Karpas-422 (cell line): ENCODE data around the gene TKFC. TPM values are rescaled to one million over a fixed set of nuclear protein-coding genes. Genes with fewer than 3 reads are reported as not detected.
A peak's percentile ranks its signal among the peaks of the same experiment; 100 is the strongest.

ENCODE experiments used
- DNase-seq: peaks from one replicate; pipeline ENCODE4 v3.0.0-alpha.2; 2015
- H2AFZ ChIP-seq: fragments of 200-600 bp; sonication (generic); 2 replicates; pipeline ENCODE4 v1.6.1; 2014; ENCODE audit warnings: antibody characterized with exemption, low read length, mixed read lengths
- H3K27ac ChIP-seq: fragments of 200-600 bp; sonication (generic); 2 replicates; pipeline ENCODE4 v1.5.1; 2014; ENCODE audit warnings: mild to moderate bottlenecking, low read length, moderate library complexity
- H3K27me3 ChIP-seq: fragments of 200-600 bp; sonication (generic); 2 replicates; pipeline ENCODE4 v1.6.1; 2014; ENCODE audit warnings: low read length, mixed read lengths
- H3K36me3 ChIP-seq: fragments of 200-600 bp; sonication (generic); 2 replicates; pipeline ENCODE4 v1.6.1; 2014; ENCODE audit warnings: low read length, mixed read lengths; ENCODE audit not compliant: insufficient read depth
- H3K4me1 ChIP-seq: fragments of 200-600 bp; sonication (generic); 2 replicates; pipeline ENCODE4 v1.6.1; 2014; ENCODE audit warnings: mild to moderate bottlenecking, low read length, mixed read lengths
- H3K4me2 ChIP-seq: fragments of 200-600 bp; sonication (generic); 2 replicates; pipeline ENCODE4 v1.6.1; 2014; ENCODE audit warnings: low read length, low read depth, mild to moderate bottlenecking; ENCODE audit not compliant: poor library complexity, severe bottlenecking
- H3K4me3 ChIP-seq: fragments of 200-600 bp; sonication (generic); 2 replicates; pipeline ENCODE4 v1.5.1; 2014; ENCODE audit warnings: mild to moderate bottlenecking, antibody characterized with exemption, low read length, mixed read lengths
- H3K79me2 ChIP-seq: fragments of 200-600 bp; sonication (generic); 2 replicates; pipeline ENCODE4 v1.6.1; 2014; ENCODE audit warnings: mild to moderate bottlenecking, low read length, mixed read lengths
- H3K9ac ChIP-seq: fragments of 200-600 bp; sonication (generic); 2 replicates; pipeline ENCODE4 v1.6.0; 2014; ENCODE audit warnings: low read length
- H3K9me2 ChIP-seq: fragments of 200-600 bp; sonication (generic), shearing (Covaris generic); replicated peaks from 2 replicates; pipeline ENCODE4 v1.6.0; 2014; ENCODE audit warnings: mild to moderate bottlenecking, low read length, moderate library complexity; ENCODE audit not compliant: insufficient read depth
- H3K9me3 ChIP-seq: fragments of 300-700, 200-600 bp; sonication (generic); 2 replicates; pipeline ENCODE4 v1.6.1; 2014; ENCODE audit warnings: low read length, mixed read lengths
- H4K20me1 ChIP-seq: fragments of 200-600 bp; sonication (generic); 2 replicates; pipeline ENCODE4 v1.6.1; 2014; ENCODE audit warnings: mild to moderate bottlenecking, antibody characterized with exemption, low read length, low read depth; ENCODE audit not compliant: insufficient read depth
- total RNA-seq: library from RNA; depleted of rRNA; stranded (reverse); fragments of >200 nt; shearing (Covaris generic); gene quantifications from 2 replicates; pipeline ENCODE4 v1.2.3, GENCODE V29; 2014; ENCODE audit warnings: low replicate concordance

TKFC gene
- total RNA-seq, 1 experiment from 2014 or later, result 72.6 TPM

GRCh38 chr11:61369372-61370348 is 36.6 kb downstream of the TKFC start:
- Histone ChIP-seq H3K27me3 (no peaks in the 10 kb centered on the region), H3K79me2 (0 out of 2 replicates have a peak, but pooled peaks cover 4% of the 10 kb centered on the region), H3K4me3 (no peak overlapping the region), H3K4me2 (no peak overlapping the region), H3K27ac (no peak overlapping the region), H2AFZ (no peak overlapping the region), H3K9me3 (no peaks in the 10 kb centered on the region), H3K9me2 (no peaks in the 10 kb centered on the region), H3K4me1 (no peaks in the 10 kb centered on the region), H3K9ac (no peak overlapping the region), H4K20me1 (no peaks in the 10 kb centered on the region), H3K36me3 (peaks cover 39% of the 10 kb centered on the region)
- no peak for DNase-seq

GRCh38 chr11:61370349-61371005 is 37.4 kb downstream of the TKFC start:
- Histone ChIP-seq H3K4me1 (no peaks in the 10 kb centered on the region), H4K20me1 (no peaks in the 10 kb centered on the region), H3K36me3 (peaks cover 38% of the 10 kb centered on the region), H3K4me3 (no peak overlapping the region), H3K27ac (no peak overlapping the region), H2AFZ (no peak overlapping the region), H3K9me3 (no peaks in the 10 kb centered on the region), H3K9ac (no peak overlapping the region), H3K79me2 (0 out of 2 replicates have a peak, but pooled peaks cover 4% of the 10 kb centered on the region), H3K4me2 (no peak overlapping the region), H3K9me2 (no peaks in the 10 kb centered on the region), H3K27me3 (no peaks in the 10 kb centered on the region)
- no peak for DNase-seq

GRCh38 chr11:61372659-61373420 is 39.8 kb downstream of the TKFC start:
- Histone ChIP-seq H2AFZ (no peak overlapping the region), H3K9ac (no peak overlapping the region), H4K20me1 (no peaks in the 10 kb centered on the region), H3K9me2 (no peaks in the 10 kb centered on the region), H3K27me3 (no peaks in the 10 kb centered on the region), H3K4me1 (no peaks in the 10 kb centered on the region), H3K4me3 (no peak overlapping the region), H3K79me2 (no peaks in the 10 kb centered on the region), H3K36me3 (peaks cover 25% of the 10 kb centered on the region), H3K4me2 (no peak overlapping the region), H3K27ac (no peak overlapping the region), H3K9me3 (no peaks in the 10 kb centered on the region)
- no peak for DNase-seq

- Histone ChIP-seq H3K27me3 (no peaks in the 10 kb centered on the region), H3K4me1 (no peaks in the 10 kb centered on the region), H3K4me2 (no peak overlapping the region), H3K9ac (no peak overlapping the region), H4K20me1 (no peaks in the 10 kb centered on the region), H3K36me3 (peaks cover 4% of the 10 kb centered on the region), H3K4me3 (no peak overlapping the region), H2AFZ (no peak overlapping the region), H3K9me3 (no peaks in the 10 kb centered on the region), H3K79me2 (no peaks in the 10 kb centered on the region), H3K27ac (no peak overlapping the region), H3K9me2 (no peaks in the 10 kb centered on the region)
- no peak for DNase-seq
Measured at GRCh38 chr11:61375761-61376108, 42.7 kb downstream of the TKFC start.

- H4K20me1 ChIP-seq, result no peaks in the 10 kb centered on the region
- peaks cover 4% of the 10 kb centered on the region; the same call in 1 of the 2 replicates for H3K36me3 ChIP-seq
- DNase-seq, result no peak
- no peak overlapping the region for H3K4me2 ChIP-seq
- no peaks in the 10 kb centered on the region for H3K4me1 ChIP-seq
- no peaks in the 10 kb centered on the region for H3K79me2 ChIP-seq
- no peak overlapping the region for H3K9ac ChIP-seq
- H3K9me2 ChIP-seq, result no peaks in the 10 kb centered on the region
- no peak overlapping the region for H3K4me3 ChIP-seq
- no peaks in the 10 kb centered on the region for H3K9me3 ChIP-seq
- no peak overlapping the region for H3K27ac ChIP-seq
- H2AFZ ChIP-seq, result no peak overlapping the region
- H3K27me3 ChIP-seq, result no peaks in the 10 kb centered on the region
Measured at GRCh38 chr11:61377461-61378160, 44.6 kb downstream of the TKFC start.

- H4K20me1 ChIP-seq, result no peaks in the 10 kb centered on the region
- no peaks in the 10 kb centered on the region for H3K9me3 ChIP-seq
- H3K27me3 ChIP-seq, result no peaks in the 10 kb centered on the region
- no peaks in the 10 kb centered on the region for H3K4me1 ChIP-seq
- H2AFZ ChIP-seq, result no peak overlapping the region
- H3K9me2 ChIP-seq, result no peaks in the 10 kb centered on the region
- no peak overlapping the region for H3K4me2 ChIP-seq
- H3K9ac ChIP-seq, result no peak overlapping the region
- no peaks in the 10 kb centered on the region; the same call in 1 of the 2 replicates for H3K36me3 ChIP-seq
- H3K27ac ChIP-seq, result no peak overlapping the region
- no peak for DNase-seq
- no peak overlapping the region for H3K4me3 ChIP-seq
- H3K79me2 ChIP-seq, result no peaks in the 10 kb centered on the region
Measured at GRCh38 chr11:61378713-61379313, 45.8 kb downstream of the TKFC start.

GRCh38 chr11:61380884-61381283 is 47.9 kb downstream of the TKFC start:
- no peaks in the 10 kb centered on the region for H3K9me2 ChIP-seq
- no peak overlapping the region for H3K9ac ChIP-seq
- no peaks in the 10 kb centered on the region for H4K20me1 ChIP-seq
- H3K4me1 ChIP-seq, result peaks cover 3% of the 10 kb centered on the region; the same call in 1 of the 2 replicates
- H3K4me3 ChIP-seq, result no peak overlapping the region
- no peak overlapping the region for H3K4me2 ChIP-seq
- no peak overlapping the region for H3K27ac ChIP-seq
- no peaks in the 10 kb centered on the region for H3K36me3 ChIP-seq
- no peak overlapping the region for H2AFZ ChIP-seq
- no peaks in the 10 kb centered on the region for H3K79me2 ChIP-seq
- DNase-seq, result peak; percentile 29
- no peaks in the 10 kb centered on the region for H3K27me3 ChIP-seq
- H3K9me3 ChIP-seq, result no peaks in the 10 kb centered on the region
